Head of caudate nucleus (tissue), 42 donors: ENCODE measurements around the gene SCML1.

Experiments
- DNase-seq, 42 donors: peaks; one replicate each; pipeline versions ENCODE4 v3.0.0 to v3.0.0-alpha.2; 2020 to 2021; ENCODE audit warnings: mixed read lengths in 7 of 42
- intact Hi-C: fragments of 100-400 bp; cut with DNase I; formaldehyde crosslinking; loops from one replicate; pipeline ENCODE4 v1.15.0; 2022

The SCML1 gene, protein sequence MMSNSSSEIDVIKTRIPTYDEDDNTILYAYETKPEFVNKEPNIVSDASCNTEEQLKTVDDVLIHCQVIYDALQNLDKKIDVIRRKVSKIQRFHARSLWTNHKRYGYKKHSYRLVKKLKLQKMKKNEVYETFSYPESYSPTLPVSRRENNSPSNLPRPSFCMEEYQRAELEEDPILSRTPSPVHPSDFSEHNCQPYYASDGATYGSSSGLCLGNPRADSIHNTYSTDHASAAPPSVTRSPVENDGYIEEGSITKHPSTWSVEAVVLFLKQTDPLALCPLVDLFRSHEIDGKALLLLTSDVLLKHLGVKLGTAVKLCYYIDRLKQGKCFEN

DNA sequence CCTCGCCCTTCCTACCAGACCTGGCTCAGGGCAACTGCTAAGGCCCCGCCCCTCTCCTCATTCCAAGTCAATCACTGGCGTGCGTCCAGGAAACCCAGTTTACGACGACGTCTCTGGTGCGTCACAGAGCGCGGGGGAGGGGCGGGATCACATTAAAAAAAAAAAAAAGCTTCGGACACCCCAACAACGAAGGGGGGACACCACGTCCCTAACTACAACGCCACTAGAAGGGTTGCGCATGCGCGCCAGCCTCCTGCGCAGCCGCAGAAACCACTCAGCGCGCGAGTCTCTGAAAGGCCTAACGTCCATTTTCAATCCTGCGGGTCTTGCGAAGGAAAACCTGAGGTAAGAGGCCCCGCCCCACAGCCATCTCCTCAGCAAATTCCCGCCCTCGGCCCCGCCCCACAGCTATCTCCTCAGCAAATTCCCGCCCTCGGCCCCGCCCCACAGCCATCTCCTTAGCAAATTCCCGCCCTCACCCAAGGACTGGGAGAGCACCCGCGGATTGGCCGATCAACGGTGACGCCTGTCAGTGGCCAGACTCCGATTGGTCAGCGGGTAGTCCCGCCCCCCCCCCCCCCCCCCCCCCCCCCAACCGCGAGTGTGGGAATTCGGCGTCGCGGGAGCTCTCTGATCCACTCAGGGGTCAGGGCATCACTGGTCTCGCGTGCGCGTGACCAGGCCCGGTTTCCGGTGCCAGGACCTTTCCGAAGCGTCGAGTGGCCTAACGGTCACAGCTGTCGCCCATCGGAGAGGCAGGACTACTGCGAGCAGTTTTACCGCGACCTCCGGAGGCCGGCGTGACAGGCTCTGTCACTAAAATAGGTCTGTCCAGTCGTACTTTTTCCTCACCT is at the start of gene SCML1:
Gene SCML1 (plus strand): TSS at position 638 of the 854 bp plus-strand sequence. CDS start 6,694 bp downstream, outside the sequence.
- intact Hi-C loops: no loop called here
- DNase-seq: peak; percentile 87 to 99 (median 96)

DNA sequence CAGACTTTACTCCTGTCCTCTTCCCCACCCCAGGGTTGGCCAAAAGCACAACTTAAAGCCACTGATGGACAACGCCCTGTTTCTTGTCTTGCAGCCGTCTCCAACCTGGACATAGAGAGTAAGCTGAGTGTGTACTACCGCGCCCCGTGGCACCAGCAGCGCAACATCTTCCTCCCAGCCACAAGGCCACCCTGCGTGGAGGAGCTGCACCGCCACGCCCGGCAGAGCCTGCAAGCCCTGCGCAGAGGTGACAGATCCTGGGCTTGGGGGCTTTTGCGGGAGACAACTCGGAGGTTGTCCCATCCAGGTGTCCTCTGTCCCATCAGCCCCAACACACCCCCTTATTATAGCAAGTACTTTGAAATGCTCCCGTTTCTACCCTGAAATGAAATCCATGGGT is 49.6 kb upstream of the SCML1 start:
- intact Hi-C loops: no loop called here
- no peak for DNase-seq

DNA sequence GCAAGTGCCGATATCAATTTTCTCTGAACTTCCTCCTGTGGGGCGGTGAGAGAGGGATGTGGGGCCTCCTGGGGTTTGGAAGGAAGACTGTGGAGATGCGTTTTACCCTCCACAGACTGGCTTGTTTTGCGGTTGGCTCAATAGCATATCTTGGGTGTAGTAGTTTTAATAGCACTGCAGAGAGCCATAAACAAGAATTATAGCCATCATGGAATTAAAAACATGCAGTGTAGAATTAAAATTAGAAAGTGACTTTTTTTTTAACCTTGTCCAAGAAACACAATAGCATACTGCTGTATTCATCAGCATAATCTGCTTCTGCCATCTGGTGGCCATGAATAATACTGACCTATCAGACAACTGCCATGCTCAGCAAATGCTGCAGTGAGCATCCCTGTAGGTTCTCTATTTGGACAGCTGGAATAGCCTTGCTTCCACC is 47.3 kb upstream of the SCML1 start:
- peak in 35 of 42 donors; percentile 10 to 84 (median 57) for DNase-seq
- intact Hi-C loops: no loop called here

DNA sequence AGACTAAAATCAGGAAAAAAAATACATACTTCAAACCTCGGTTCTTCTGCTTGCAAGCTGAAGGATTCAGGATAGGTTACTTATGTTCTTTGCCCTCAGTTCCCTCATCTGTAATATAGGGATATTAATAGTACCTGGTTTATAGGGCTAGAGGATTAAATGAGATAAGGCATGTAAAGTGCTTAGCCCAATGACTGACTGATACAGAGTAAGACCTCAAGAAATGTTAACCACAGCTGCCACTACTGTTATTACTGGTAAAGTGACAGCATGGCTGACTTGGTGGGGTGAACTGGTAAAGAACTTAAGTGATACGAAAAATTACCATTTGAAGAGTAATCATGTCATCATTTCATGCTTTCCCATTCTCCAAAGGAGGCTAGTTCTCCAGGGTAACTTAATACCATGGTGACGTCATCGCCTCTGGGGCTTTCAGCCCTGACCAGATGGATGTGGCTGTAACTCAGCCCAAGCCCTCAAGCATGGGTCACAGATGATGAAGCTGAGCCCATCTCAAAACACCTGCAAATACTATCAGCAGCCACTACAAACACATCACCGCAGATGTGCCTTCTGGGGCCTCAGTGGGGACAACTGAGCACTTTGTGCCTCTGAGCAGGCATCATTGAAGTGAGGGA is 44.5 kb upstream of the SCML1 start:
- DNase-seq: no peak
- intact Hi-C loops: no loop called here

DNA sequence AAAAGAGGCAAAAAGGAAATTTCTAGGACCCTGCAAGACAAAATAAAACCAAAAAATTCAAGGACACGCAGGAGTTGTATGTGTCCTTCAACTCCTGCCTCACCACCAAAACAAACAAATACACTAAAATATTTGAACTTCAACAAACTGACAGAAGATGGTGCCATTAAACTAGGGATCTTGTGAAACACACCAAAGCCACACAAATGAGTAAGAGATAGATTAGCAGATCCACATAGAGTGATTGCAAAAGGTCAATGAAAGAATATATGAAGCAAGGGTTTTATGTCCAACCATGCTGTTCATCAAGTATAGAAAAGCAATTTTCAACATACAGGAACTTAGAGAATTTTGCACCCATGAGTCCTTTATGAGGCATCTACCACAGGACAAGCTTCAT is 40.1 kb upstream of the SCML1 start:
- intact Hi-C loops: no loop called here
- DNase-seq: no peak

DNA sequence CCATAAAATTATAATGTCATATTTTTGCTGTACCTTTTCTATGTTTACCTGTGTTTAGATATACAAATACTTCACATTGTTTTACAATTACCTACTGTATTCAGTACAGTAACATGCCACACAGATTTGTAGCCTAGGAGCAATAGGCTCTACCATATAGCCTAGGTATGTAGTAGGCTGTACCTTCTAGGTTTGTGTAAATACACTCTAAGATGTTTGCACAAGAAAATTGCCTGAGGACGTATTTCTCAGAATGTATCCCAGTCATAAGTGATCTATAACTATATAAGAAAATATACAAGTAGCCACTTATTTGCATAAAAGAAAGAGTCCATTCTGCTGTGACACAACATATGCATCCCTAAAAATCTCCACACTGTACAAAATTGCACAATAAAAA is 36.3 kb upstream of the SCML1 start:
- DNase-seq: no peak
- intact Hi-C loops: no loop called here

DNA sequence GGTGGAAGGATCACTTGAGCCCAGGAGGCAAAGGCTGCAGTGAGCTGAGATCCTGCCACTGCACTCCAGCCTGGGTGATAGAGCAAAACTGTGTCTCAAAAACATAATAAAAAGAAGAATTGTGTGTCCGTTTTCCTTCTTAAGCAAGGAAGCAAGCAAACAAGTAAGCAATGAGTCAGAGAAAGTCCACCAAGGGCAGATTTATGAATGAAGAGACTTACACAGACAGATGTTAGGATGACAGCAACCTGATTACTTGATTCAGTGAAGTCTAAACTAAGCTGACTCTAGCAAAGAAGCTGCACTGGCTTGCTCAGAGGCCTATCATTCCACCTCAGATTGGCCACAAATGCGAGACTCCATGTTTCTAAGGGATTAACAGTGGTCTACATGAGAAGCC is 34.1 kb upstream of the SCML1 start:
- intact Hi-C loops: no loop called here

DNA sequence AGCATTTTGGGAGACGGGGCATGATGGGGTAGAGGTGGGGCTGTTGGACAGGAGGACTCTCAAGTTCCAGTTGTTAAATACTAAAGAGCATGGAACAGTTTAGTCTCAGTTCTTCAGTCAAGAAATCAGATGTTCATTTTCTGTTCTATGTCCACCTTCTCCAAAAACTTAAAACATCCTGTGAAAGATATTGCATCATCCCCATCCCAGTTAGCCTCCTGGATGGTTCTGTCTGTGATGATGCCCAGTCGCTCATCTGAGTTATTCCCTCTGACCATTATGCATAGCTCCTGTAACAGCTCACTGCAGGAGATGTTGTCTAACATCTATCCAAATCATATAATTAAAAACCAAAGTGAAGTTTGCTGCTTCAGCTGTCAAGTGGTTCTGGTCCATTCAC is 32.1 kb upstream of the SCML1 start:
- intact Hi-C loops: no loop called here
- no peak for DNase-seq

More for the DNA sequence above, 34.1 kb upstream of the SCML1 start:
- DNase-seq: no peak

DNA sequence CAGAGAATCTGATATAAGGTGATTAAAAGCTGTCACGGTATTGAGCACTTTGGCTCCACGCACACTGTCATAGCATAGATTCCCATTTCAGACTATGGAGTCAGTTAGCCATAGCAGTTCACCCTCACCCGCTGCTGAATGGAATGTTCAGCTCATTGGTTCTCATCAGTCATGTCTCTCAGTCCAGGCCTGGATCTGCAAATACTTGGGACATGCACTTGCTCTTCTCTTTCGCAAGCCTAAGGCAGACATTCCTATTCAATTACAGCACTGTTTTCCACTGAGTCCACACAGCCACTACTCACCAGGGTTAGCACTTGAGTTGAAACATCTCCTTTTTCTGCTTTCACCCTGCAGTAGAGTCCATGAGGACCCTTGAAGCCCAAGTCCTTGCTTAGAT is 30.6 kb upstream of the SCML1 start:
- DNase-seq: no peak

DNA sequence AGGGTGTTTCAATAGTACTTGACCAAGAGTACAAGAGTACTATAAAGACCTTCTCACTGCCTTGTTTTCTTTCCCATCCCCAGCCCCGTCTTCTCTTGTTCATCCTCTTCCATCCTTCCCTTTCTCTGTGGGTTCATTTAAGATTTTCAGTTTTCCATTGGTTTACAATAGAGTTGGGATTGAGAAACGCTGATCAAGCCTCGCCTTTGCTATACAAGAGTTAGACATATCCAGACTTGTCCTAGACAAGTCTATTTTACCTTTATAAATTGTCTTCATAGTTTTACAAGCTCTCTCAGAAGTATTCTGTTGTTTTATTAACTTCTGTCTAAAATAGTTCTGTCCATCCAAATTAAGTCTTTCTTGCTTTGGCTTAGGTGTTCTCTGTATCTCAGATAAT is 29.6 kb upstream of the SCML1 start:
- DNase-seq: no peak
- intact Hi-C loops: no loop called here

More for the DNA sequence above, 30.6 kb upstream of the SCML1 start:
- intact Hi-C loops: no loop called here

DNA sequence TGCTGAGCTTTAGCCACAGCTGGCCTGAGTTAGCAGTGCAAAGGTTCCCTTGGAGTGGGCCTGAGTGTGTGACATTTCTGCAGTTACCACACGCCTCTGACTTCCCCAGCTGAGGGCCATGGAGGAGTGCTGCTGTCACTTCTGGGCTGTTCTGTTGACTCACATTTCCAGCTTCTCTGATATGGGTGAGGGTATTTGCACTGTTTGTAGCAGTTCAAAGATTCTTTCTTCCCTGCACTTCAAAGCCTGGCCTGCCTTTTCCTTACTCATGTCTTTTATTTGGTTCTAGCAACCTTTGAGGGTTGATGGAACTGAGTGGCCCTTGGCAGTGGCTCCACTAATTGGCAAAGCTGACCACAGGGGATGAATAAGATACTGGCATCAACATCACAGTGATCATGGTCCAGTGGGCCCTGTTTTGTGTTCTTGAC is 26.4 kb upstream of the SCML1 start:
- intact Hi-C loops: no loop called here
- peak in 7 of 42 donors; percentile 3 to 55 (median 14) for DNase-seq

DNA sequence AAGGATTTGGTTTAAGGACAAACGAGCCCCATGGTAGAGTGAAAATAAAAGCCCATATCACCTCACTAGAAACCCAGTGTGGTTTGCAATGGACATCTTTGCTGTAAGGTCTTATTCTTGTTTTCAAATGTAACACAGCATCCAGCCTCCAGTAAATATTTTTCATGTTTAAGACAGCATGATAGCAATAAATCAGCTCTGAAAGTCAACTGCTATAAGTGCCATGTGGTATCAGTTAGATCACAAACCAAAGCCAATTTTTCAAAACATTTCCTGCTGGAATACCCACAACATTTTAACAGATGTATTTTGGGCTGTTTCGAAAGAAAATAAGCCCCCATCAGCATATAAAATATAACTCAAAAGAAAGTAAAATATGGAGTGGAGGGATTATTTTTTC is 24.0 kb upstream of the SCML1 start:
- intact Hi-C loops: no loop called here
- no peak for DNase-seq

DNA sequence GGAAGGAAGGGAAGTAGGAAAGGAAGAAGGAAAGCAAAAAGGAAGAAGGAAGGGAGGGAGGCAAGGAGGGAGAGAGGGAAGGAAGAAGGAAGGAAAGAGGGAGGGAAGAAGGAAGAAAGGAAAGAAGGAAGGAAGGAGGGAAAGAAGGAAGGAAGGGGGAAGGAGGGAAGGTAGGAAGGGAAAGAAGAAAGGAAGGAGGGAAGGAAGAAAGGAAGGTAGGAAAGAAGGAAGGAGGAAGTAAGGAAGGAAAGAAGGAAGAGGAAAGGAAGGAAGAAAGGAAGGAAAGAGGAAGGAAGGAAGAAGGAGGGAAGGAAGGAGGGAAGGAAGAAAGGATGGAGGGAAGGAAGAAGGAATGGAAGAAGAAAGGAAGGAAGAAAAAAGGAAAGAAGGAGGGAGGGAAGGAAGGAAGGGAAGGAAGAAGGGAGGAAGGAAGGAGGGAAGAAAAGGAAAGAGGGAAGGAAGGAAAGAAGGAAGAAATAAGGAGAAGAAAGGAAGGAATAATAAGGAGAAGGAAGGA is 18.6 kb upstream of the SCML1 start:
- DNase-seq: no peak
- intact Hi-C loops: no loop called here

DNA sequence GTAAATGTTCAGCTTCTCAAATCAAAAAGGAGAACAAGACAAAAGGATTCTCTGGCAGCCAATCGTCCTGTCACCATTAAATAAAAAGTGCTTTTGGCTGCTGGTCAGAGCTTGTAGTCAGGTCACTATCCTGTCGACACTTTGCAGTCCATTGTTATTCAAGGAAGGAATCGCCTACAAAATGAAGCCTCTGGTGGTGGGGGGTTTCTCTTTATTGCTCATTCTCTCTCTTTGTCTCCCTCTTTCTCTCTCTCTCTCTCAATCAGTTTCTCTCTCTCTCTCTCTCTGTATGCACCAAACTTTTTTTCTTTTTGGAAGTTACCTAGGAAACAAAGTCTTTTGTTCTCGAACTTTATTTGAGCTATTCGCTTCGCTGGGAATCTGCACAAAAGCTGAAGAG is 17.6 kb upstream of the SCML1 start:
- intact Hi-C loops: no loop called here
- DNase-seq: no peak

DNA sequence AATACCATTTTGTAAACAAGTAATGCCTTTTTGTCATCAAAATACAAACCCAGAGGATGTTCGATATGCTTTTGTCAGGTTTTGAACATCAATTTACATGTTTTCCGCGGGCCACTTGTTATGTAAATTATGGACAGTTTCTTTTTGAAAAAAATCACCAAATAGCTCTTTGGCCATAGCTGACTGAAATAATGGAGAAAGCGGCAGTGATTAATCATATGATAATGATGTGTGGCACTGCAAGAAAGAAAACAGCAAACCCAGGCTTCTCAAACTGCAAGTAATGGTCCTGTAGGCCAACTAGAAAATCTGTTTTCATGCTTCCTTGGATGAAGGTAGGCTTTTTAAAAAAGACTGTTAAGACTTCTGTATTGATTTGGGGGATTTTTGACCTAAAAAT is 15.6 kb upstream of the SCML1 start:
- no peak for DNase-seq
- intact Hi-C loops: no loop called here

DNA sequence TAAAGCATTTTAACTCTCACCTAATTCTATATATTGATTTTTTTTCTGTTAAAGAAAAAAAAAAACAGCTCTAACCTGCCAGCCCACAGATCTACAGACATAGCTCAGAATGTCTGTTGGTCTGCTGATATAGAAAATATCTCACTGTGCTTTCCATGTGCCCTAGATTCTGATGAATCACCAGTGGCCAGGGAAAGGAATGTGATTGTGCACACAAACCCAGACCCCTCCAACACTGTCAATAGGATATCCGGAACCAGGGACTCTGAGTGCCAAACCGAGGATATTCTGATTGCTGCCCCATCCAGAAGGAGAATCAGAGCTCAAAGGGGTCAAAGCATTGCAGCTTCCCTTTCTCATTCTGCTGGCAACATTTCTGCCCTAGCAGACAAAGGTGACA is 12.1 kb upstream of the SCML1 start:
- intact Hi-C loops: no loop called here

DNA sequence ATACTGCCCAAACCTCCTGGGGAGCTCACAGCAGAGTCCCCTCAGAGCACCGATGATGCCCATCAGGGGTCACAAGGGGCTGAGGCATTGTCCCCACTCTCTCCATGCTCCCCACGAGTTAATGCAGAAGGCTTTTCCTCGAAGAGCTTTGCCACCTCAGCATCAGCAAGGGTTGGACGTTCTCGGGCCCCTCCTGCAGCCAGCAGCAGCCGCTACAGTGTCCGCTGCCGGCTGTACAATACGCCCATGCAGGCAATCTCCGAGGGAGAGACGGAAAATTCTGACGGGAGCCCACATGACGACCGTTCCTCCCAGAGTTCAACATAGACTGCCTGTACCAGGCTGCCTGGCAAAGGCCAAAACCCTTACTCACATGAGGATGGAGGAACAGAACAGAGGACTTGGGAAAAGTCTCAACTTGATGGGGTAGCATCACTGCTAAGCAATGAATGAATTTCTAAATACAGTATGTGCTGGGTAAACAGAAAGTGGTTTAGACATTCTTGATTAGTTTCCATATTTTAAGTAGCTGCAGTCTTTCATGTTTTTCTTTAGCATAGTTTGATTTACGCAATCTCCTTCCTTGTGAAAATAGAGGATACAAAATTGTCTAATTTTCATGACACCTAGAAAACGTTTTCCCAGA is 5.0 kb upstream of the SCML1 start:
- no peak for DNase-seq
- intact Hi-C loops: no loop called here

More for the DNA sequence above, 12.1 kb upstream of the SCML1 start:
- DNase-seq: no peak

DNA sequence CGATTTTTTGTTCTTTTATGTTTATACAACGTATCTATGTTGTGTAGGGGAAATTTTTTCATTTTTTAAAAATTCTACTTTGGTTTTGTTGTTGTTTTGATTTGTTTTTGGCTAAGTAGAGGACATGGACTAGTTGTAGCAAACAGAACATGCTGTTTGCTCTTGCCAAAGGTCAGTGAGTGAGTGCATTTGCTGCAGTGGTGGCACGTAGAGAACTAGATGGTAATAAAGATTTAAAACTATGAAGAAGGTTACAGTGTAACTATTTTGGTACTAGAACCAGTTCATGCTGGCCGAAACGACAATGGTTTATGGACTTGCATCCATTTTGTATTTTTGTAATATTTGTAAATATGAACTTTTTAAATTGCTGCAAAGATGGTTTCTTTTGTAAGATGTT is 1.9 kb upstream of the SCML1 start:
- intact Hi-C loops: no loop called here
- DNase-seq: no peak

DNA sequence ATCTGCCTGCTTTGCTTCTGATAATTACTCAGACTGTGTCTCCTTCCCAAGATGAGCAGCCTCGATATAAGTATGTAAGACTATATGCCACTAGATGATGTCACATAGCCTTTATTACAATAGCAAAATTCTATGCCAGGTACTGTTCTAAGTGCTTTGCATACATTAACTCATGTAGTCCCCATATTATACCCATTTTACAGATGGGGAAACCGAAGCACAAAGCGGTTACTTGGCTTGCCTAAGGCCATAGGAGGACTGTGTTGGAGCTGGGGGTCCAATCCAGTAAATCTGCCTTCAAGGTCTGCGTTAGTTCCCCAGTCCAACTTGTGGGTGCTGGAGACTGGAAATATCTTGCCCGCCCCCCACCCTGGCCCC is 826 bp upstream of the SCML1 start:
- intact Hi-C loops: no loop called here
- DNase-seq: no peak

DNA sequence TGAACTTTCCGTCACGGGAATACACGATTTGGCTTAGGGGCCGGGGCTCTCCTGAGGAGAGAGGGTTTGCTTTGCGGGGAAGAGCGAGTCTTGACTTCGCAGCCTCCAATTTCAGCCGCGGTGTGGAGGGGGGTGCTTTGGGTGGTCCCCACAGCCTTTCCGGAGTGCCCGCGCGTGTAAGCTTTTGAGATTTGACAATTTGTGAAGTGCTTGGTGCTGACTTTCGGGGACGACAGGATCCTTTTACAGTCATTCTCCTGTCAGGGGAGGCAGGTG is 355 bp downstream of the SCML1 start:
- intact Hi-C loops: no loop called here
- DNase-seq: peak in 5 of 42 donors; percentile 4 to 32 (median 17)
